Duodenal mucosa (tissue), 2 donors: ENCODE results near the gene DBH.

ENCODE experiments used
- H3K27ac ChIP-seq: one replicate; pipeline ENCODE4 v1.7.0; 2013; ENCODE audit warnings: low read depth, low read length
- H3K27me3 ChIP-seq, 2 donors: one replicate each; pipeline ENCODE4 v1.7.0; 2013; ENCODE audit warnings: low read length in 2 of 2, control low read depth in 1 of 2; ENCODE audit not compliant: insufficient read depth in 2 of 2, control insufficient read depth in 1 of 2
- H3K36me3 ChIP-seq, 2 donors: one replicate each; pipeline ENCODE4 v1.7.0; 2013; ENCODE audit warnings: low read length in 2 of 2, control low read depth in 1 of 2; ENCODE audit not compliant: insufficient read depth in 2 of 2, control insufficient read depth in 1 of 2
- H3K4me1 ChIP-seq, 2 donors: one replicate each; pipeline ENCODE4 v1.7.0; 2013; ENCODE audit warnings: low read length in 2 of 2, control low read depth in 1 of 2; ENCODE audit not compliant: insufficient read depth in 2 of 2, control insufficient read depth in 1 of 2
- H3K4me3 ChIP-seq, 2 donors: one replicate each; pipeline ENCODE4 v1.7.0; 2013; ENCODE audit warnings: low read length in 2 of 2, low read depth in 1 of 2
- H3K9ac ChIP-seq, 2 donors: one replicate each; pipeline ENCODE4 v1.7.0; 2013; ENCODE audit warnings: low read length in 2 of 2, low read depth in 1 of 2
- H3K9me3 ChIP-seq, 2 donors: one replicate each; pipeline ENCODE4 v1.7.0; 2013; ENCODE audit warnings: low read length in 2 of 2, control low read depth in 1 of 2; ENCODE audit not compliant: control insufficient read depth in 1 of 2

DBH gene

GRCh38 chr9:133706307-133707050, 70.3 kb downstream of the DBH start:
- Histone ChIP-seq H3K9ac (no peak overlapping the region), H3K4me3 (no peak overlapping the region), H3K36me3 (no peaks in the 10 kb centered on the region), H3K9me3 (no peaks in the 10 kb centered on the region), H3K4me1 (peaks cover 6 to 16% of the 10 kb centered on the region in 2 donors), H3K27me3 (peaks cover 0 to 18% of the 10 kb centered on the region in 2 donors), H3K27ac (no peak overlapping the region)

- no peak overlapping the region for H3K9ac ChIP-seq
- no peak overlapping the region for H3K4me3 ChIP-seq
- no peaks in the 10 kb centered on the region for H3K9me3 ChIP-seq
- peaks cover 0 to 13% of the 10 kb centered on the region in 2 donors for H3K27me3 ChIP-seq
- H3K36me3 ChIP-seq, result no peaks in the 10 kb centered on the region
- H3K27ac ChIP-seq, result peak overlapping the region; percentile 10
- peaks cover 1 to 10% of the 10 kb centered on the region in 2 donors for H3K4me1 ChIP-seq
Measured at GRCh38 chr9:133707065-133707762, 71.1 kb downstream of the DBH start.

- H3K4me1 ChIP-seq, result peaks cover 0 to 5% of the 10 kb centered on the region in 2 donors
- H3K27ac ChIP-seq, result no peak overlapping the region
- H3K9ac ChIP-seq, result no peak overlapping the region
- H3K36me3 ChIP-seq, result no peaks in the 10 kb centered on the region
- no peak overlapping the region for H3K4me3 ChIP-seq
- H3K27me3 ChIP-seq, result peaks cover 0 to 10% of the 10 kb centered on the region in 2 donors
- H3K9me3 ChIP-seq, result no peaks in the 10 kb centered on the region
Measured at GRCh38 chr9:133707763-133708245, 71.6 kb downstream of the DBH start.

DNA sequence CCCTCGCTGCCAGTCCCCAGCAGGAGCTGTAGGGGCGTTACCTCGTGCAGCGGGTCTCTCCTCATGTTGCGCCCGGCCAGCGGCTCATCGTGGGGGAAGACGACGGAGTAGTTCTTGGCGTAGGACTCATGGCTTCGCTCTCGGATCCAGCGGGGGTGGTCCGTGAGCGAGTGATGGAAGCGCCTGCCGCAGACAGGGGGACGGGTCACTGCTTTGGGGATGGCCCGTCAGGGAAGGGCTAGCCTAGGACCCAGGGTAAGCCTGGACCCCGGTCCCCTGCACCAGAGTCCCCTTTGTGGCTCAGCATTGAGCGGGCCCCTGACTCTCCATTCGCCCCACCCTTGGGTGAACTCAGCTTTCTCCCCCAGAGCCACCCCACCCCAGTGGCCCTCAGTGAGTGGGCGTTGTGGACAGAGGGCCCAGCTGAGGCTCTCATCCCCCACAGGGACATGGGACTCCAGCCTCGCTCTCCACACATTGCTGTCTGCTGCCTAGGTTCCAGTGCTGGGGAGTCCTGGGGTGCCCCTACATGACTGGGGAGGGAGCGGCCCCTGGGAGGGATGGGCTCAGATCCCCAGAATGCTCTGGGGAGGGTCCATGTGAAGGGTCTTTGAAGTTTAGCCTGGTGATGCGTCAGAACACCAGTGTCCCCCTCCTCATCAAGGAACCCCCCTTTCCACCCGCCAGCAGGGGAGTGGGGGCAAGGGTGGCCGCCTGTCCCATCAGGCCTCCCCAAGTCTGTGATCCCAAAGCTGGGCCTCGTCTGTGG, 72.3 kb downstream of the DBH start:
- H3K27ac ChIP-seq, result no peak overlapping the region
- peaks cover 0 to 4% of the 10 kb centered on the region in 2 donors for H3K27me3 ChIP-seq
- H3K4me3 ChIP-seq, result no peak overlapping the region
- H3K36me3 ChIP-seq, result no peaks in the 10 kb centered on the region
- H3K4me1 ChIP-seq, result no peaks in the 10 kb centered on the region
- no peak overlapping the region for H3K9ac ChIP-seq
- H3K9me3 ChIP-seq, result no peaks in the 10 kb centered on the region
